ENCODE data around the gene KCNJ16. TPM values are rescaled to one million over a fixed set of nuclear protein-coding genes. Genes with fewer than 3 reads are reported as not detected.

Gene KCNJ16
- total RNA-seq, 4 donors from 2014 or later, result 296 to 403 (median 324) TPM

GRCh38 chr17:70144260-70144846 is 69.3 kb downstream of the KCNJ16 start:
- Histone ChIP-seq H3K9me3 (no peaks in the 10 kb centered on the region), H3K27me3 (no peaks in the 10 kb centered on the region), H3K4me3 (replicated peaks in 1 of 3) (no peak overlapping the region), H3K27ac (no peak overlapping the region), H3K36me3 (no peaks in the 10 kb centered on the region), H3K4me1 (peaks cover 0 to 5% of the 10 kb centered on the region in 2 donors)
- WGBS, 2 donors, result 24 to 25% methylated on average over 6 of the region's 6 CpGs
- no peak for TF ChIP-seq POLR2A (IDR thresholded peaks at IDR 0.05)
- peak; percentile 52 to 82 (median 62) for TF ChIP-seq CTCF (IDR thresholded peaks at IDR 0.05)
- intact Hi-C loops (cut with DNase I), result loop anchor here (10.0 kb wide), 1 partner anchor 580 kb away; no protein-coding TSS in a partner anchor
- no peak for DNase-seq

- DNase-seq, result no peak
- intact Hi-C loops (cut with DNase I), result no loop called here
- Histone ChIP-seq H3K27me3 (no peaks in the 10 kb centered on the region), H3K4me3 (replicated peaks in 1 of 3) (no peak overlapping the region), H3K4me1 (no peaks in the 10 kb centered on the region), H3K27ac (no peak overlapping the region), H3K9me3 (no peaks in the 10 kb centered on the region), H3K36me3 (no peaks in the 10 kb centered on the region)
- TF ChIP-seq CTCF (IDR thresholded peaks at IDR 0.05) (no peak), POLR2A (IDR thresholded peaks at IDR 0.05) (no peak)
- WGBS, 2 donors, result 93 to 94% methylated on average over 3 of the region's 3 CpGs
These were observed 78.2 kb downstream of the KCNJ16 start for GRCh38 chr17:70153210-70153609.

GRCh38 chr17:70157151-70157550 is 82.1 kb downstream of the KCNJ16 start:
- DNase-seq, result no peak
- no peaks in the 10 kb centered on the region for H3K36me3 ChIP-seq
- 83 to 98% methylated on average over 4 of the region's 4 CpGs for WGBS, 2 donors
- no peaks in the 10 kb centered on the region for H3K27me3 ChIP-seq
- H3K9me3 ChIP-seq, result no peaks in the 10 kb centered on the region
- intact Hi-C loops (cut with DNase I), result no loop called here
- no peak overlapping the region for H3K4me3 ChIP-seq (replicated peaks in 1 of 3)
- H3K27ac ChIP-seq, result no peak overlapping the region
- TF ChIP-seq POLR2A (IDR thresholded peaks at IDR 0.05), result no peak
- TF ChIP-seq CTCF (IDR thresholded peaks at IDR 0.05), result no peak
- no peaks in the 10 kb centered on the region for H3K4me1 ChIP-seq

- TF ChIP-seq POLR2A (IDR thresholded peaks at IDR 0.05), result no peak
- TF ChIP-seq CTCF (IDR thresholded peaks at IDR 0.05), result no peak
- intact Hi-C loops (cut with DNase I), result no loop called here
- H3K9me3 ChIP-seq, result no peaks in the 10 kb centered on the region
- no peak for DNase-seq
- no peaks in the 10 kb centered on the region for H3K4me1 ChIP-seq
- 79 to 86% methylated on average over 4 of the region's 4 CpGs for WGBS, 2 donors
- H3K27ac ChIP-seq, result no peak overlapping the region
- H3K36me3 ChIP-seq, result no peaks in the 10 kb centered on the region
- H3K27me3 ChIP-seq, result no peaks in the 10 kb centered on the region
- no peak overlapping the region for H3K4me3 ChIP-seq (replicated peaks in 1 of 3)
These were observed 83.2 kb downstream of the KCNJ16 start for GRCh38 chr17:70158180-70158579.

GRCh38 chr17:70158591-70158990 is 83.6 kb downstream of the KCNJ16 start:
- no peak for TF ChIP-seq POLR2A (IDR thresholded peaks at IDR 0.05)
- no peak for TF ChIP-seq CTCF (IDR thresholded peaks at IDR 0.05)
- WGBS, 2 donors, result 87 to 88% methylated on average over 6 of the region's 6 CpGs
- intact Hi-C loops (cut with DNase I), result no loop called here

More at GRCh38 chr17:70158591-70158990, 83.6 kb downstream of the KCNJ16 start:
- Histone ChIP-seq H3K27ac (no peak overlapping the region), H3K4me3 (replicated peaks in 1 of 3) (no peak overlapping the region), H3K27me3 (no peaks in the 10 kb centered on the region), H3K4me1 (no peaks in the 10 kb centered on the region), H3K36me3 (no peaks in the 10 kb centered on the region), H3K9me3 (no peaks in the 10 kb centered on the region)
- DNase-seq, result no peak
